A673 (cell line): ENCODE results near the gene MAP4. TPM values are rescaled to one million over a fixed set of nuclear protein-coding genes. Genes with fewer than 3 reads are reported as not detected.

Experiments used
- BruUV-seq: library from RNA; stranded (reverse); fragments of 400-500 nt; replicated peaks from 2 replicates; lab custom pipeline; 2021; lab: Mats Ljungman, UMichigan
- CTCF ChIA-PET: fragments of 300-600 bp; sonication (Branson Sonifier 250); formaldehyde crosslinking; loops from one replicate; lab custom pipeline; 2022; ENCODE audit warnings: antibody characterized with exemption; lab: Charles Lee
- POLR2A ChIA-PET: fragments of 300-600 bp; sonication (Branson Sonifier 250); formaldehyde crosslinking; loops from one replicate; lab custom pipeline; 2022; ENCODE audit warnings: antibody characterized with exemption; ENCODE audit not compliant: low non-redundant PET; lab: Charles Lee
- DNase-seq: peaks from one replicate; pipeline ENCODE4 v3.0.0-alpha.2; 2015; ENCODE audit warnings: low spot score
- H3K27ac ChIP-seq: fragments of 200-600 bp; sonication (generic); 2 replicates; pipeline ENCODE4 v1.5.1; 2016; ENCODE audit warnings: mixed run types, low read depth, mild to moderate bottlenecking, mixed read lengths, antibody characterized with exemption, low read length; ENCODE audit not compliant: poor library complexity, severe bottlenecking
- H3K27me3 ChIP-seq: fragments of 200-600 bp; sonication (generic); replicated peaks from 2 replicates; pipeline ENCODE4 v1.6.1; 2017; ENCODE audit warnings: mixed run types, low read depth, mild to moderate bottlenecking, mixed read lengths, antibody characterized with exemption, low read length; ENCODE audit not compliant: insufficient read depth, poor library complexity
- H3K36me3 ChIP-seq: fragments of 200-600 bp; sonication (generic); 2 replicates; pipeline ENCODE4 v1.6.1; 2016; ENCODE audit warnings: mixed run types, mild to moderate bottlenecking, mixed read lengths, antibody characterized with exemption, low read length; ENCODE audit not compliant: insufficient read depth, poor library complexity, severe bottlenecking
- H3K4me1 ChIP-seq: fragments of 200-600 bp; sonication (generic); 2 replicates; pipeline ENCODE4 v1.6.1; 2017; ENCODE audit warnings: mixed run types, mild to moderate bottlenecking, mixed read lengths, antibody characterized with exemption, low read length; ENCODE audit not compliant: insufficient read depth, poor library complexity, severe bottlenecking
- H3K4me3 ChIP-seq: fragments of 200-600 bp; sonication (generic); 2 replicates; pipeline ENCODE4 v1.5.1; 2016; ENCODE audit warnings: low read depth, mixed run types, mild to moderate bottlenecking, mixed read lengths, low read length; ENCODE audit not compliant: poor library complexity, severe bottlenecking
- H3K9me3 ChIP-seq: fragments of 200-600 bp; sonication (generic); 2 replicates; pipeline ENCODE4 v1.6.1; 2016; ENCODE audit warnings: mixed run types, low read depth, mild to moderate bottlenecking, mixed read lengths, antibody characterized with exemption, low read length; ENCODE audit not compliant: poor library complexity, severe bottlenecking
- EZH2 ChIP-seq: fragments of 200-600 bp; sonication (generic); IDR thresholded peaks from 2 replicates; pipeline ENCODE4 v1.6.1; 2017; ENCODE audit warnings: borderline replicate concordance, low read depth, mild to moderate bottlenecking, mixed read lengths, antibody characterized with exemption, low read length; ENCODE audit not compliant: poor library complexity, severe bottlenecking
- intact Hi-C: fragments of 100-400 bp; cut with micrococcal nuclease; formaldehyde crosslinking; loops from one replicate; pipeline ENCODE4 v1.10.0; 2022; ENCODE audit not compliant: unreplicated experiment
- total RNA-seq: library from RNA; stranded (reverse); gene quantifications from 2 replicates; pipeline ENCODE4 v1.2.3, GENCODE V29; 2021
- TF ChIP-seq, protein P1 (sequence below): fragments of 300-800, 200-600 bp; sonication (generic); conservative IDR thresholded peaks from 2 replicates; pipeline ENCODE4 v1.5.1; 2017; ENCODE audit warnings: low read depth, mild to moderate bottlenecking, antibody characterized with exemption, low read length, moderate library complexity, mixed read lengths

Gene MAP4
- total RNA-seq, 1 experiment from 2014 or later, result 105 TPM

DNA sequence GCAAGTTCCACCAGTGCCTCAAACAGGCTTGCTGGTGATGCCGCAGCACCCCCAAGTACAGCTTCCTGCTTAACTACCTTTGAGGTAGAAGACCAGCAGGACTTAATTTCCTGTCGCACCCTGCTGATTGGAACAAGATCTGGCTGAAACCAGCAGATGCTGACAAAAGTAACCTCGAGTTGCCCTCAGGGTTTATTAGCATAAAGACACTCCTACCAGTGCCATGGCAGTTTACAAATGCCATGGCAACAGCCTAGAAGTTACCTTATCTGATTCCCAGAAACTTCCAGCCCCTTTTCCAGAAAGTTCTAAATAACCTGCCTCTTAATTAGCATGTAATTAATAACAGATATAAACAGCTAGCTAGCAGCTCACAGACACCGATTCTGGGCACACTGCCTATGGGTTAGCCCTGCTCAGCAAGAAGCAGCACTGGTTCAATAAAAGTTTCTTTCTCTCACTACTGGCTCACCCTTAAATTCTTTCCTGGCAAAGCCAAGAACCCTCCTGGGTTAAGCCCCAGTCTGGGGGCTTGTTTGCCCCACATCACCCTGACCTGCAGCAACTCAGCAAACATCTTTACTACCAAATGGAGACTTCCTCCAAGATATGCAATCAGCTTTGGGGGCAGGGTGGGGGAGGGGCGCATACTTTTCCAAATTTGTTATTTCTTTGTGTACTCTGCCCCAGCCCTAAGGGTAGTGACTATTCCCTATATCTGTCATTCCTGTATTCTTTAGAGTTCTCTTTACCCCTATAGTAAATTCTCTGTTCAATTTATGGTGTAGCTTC lies 54.2 kb downstream of the MAP4 start:
- H3K4me1 ChIP-seq, result peaks cover 28% of the 10 kb centered on the region
- H3K9me3 ChIP-seq, result no peaks in the 10 kb centered on the region
- DNase-seq, result peak; percentile 81
- BruUV-seq, result no TSS peak
- ChIA-PET POLR2A (no interaction called here), CTCF (no interaction called here)
- peak overlapping the region; percentile 65 for H3K27ac ChIP-seq
- no peaks in the 10 kb centered on the region for H3K36me3 ChIP-seq
- no peak overlapping the region for H3K4me3 ChIP-seq
- intact Hi-C loops, result no loop called here
- H3K27me3 ChIP-seq, result no peaks in the 10 kb centered on the region
- TF ChIP-seq, protein P1, sequence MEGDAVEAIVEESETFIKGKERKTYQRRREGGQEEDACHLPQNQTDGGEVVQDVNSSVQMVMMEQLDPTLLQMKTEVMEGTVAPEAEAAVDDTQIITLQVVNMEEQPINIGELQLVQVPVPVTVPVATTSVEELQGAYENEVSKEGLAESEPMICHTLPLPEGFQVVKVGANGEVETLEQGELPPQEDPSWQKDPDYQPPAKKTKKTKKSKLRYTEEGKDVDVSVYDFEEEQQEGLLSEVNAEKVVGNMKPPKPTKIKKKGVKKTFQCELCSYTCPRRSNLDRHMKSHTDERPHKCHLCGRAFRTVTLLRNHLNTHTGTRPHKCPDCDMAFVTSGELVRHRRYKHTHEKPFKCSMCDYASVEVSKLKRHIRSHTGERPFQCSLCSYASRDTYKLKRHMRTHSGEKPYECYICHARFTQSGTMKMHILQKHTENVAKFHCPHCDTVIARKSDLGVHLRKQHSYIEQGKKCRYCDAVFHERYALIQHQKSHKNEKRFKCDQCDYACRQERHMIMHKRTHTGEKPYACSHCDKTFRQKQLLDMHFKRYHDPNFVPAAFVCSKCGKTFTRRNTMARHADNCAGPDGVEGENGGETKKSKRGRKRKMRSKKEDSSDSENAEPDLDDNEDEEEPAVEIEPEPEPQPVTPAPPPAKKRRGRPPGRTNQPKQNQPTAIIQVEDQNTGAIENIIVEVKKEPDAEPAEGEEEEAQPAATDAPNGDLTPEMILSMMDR, result no peak
- TF ChIP-seq EZH2, result no peak

- no peak for DNase-seq
- no TSS peak for BruUV-seq
- TF ChIP-seq, protein P1, result no peak
- TF ChIP-seq EZH2, result no peak
- intact Hi-C loops, result no loop called here
- peak overlapping the region; percentile 63 for H3K27ac ChIP-seq
- no peaks in the 10 kb centered on the region for H3K27me3 ChIP-seq
- peaks cover 35% of the 10 kb centered on the region for H3K4me1 ChIP-seq
- H3K36me3 ChIP-seq, result no peaks in the 10 kb centered on the region
- ChIA-PET POLR2A (no interaction called here), CTCF (no interaction called here)
- no peaks in the 10 kb centered on the region for H3K9me3 ChIP-seq
- no peak overlapping the region for H3K4me3 ChIP-seq
Observed at GRCh38 chr3:47961036-47961435, 55.2 kb downstream of the MAP4 start.

GRCh38 chr3:47956521-47956920 lies 59.7 kb downstream of the MAP4 start:
- ChIA-PET CTCF (no interaction called here), POLR2A (no interaction called here)
- intact Hi-C loops, result no loop called here
- Histone ChIP-seq H3K4me1 (peaks cover 17% of the 10 kb centered on the region), H3K36me3 (no peaks in the 10 kb centered on the region), H3K27me3 (no peaks in the 10 kb centered on the region), H3K27ac (no peak overlapping the region), H3K9me3 (no peaks in the 10 kb centered on the region), H3K4me3 (no peak overlapping the region)
- TF ChIP-seq EZH2, result no peak
- TF ChIP-seq, protein P1, result no peak
- DNase-seq, result no peak
- BruUV-seq, result no TSS peak
